ENCODE results near the gene CLDN19. TPM values are rescaled to one million over a fixed set of nuclear protein-coding genes. Genes with fewer than 3 reads are reported as not detected.
A peak's percentile ranks its signal among the peaks of the same experiment; 100 is the strongest.

Gene CLDN19
- total and polyA plus RNA-seq, 5 donors: 0.79 TPM; not detected in 4

DNA sequence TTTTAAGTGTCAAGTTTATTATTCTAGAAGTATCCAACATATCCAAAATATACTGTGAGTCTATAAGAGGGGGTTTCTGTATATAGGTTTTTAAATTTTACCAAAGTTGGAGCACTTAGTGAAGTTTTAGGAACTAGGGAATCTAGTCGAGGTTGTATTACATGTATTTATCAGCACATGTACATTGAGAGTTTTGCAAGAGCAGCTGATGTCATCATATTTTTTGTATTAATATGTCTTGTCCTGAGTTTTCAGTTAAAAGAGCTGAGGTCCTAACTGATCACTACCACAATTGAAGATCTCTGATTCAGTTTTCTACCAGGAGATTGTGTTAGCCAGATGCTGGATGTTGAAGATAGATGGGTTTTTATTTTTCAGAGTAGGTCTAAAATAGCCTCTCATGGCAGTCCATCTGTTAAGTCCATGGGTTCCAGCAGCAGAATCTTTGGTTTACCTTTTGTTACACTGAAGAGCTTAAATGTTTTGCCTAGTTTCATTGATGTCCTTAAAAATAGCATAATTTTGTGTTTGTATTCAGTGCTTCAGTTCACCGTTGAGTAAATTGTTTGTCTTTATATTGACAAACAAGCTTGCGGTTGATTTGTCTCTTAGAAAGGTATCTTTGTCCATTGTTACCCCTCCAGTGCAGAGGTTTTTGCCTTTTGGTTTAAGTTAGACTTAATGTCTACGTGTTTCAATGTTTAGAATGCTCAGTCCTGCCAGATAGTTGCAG is 41.8 kb downstream of the CLDN19 start:
- 92% methylated on average over 4 of the region's 4 CpGs for WGBS
- Histone ChIP-seq H3K9me3 (ENCODE audit: control insufficient read depth, low read length) (no peaks in the 10 kb centered on the region), H3K27me3 (ENCODE audit: control insufficient read depth, insufficient read depth) (no peaks in the 10 kb centered on the region), H3K27ac (ENCODE audit: low read length) (no peak overlapping the region), H3K4me1 (ENCODE audit: control insufficient read depth, insufficient read depth, low read length) (no peaks in the 10 kb centered on the region), H3K4me3 (ENCODE audit: low read length) (no peak overlapping the region)
- intact Hi-C loops (cut with DNase I): no loop called here
- DNase-seq (no peak), ATAC-seq (no peak)

DNA sequence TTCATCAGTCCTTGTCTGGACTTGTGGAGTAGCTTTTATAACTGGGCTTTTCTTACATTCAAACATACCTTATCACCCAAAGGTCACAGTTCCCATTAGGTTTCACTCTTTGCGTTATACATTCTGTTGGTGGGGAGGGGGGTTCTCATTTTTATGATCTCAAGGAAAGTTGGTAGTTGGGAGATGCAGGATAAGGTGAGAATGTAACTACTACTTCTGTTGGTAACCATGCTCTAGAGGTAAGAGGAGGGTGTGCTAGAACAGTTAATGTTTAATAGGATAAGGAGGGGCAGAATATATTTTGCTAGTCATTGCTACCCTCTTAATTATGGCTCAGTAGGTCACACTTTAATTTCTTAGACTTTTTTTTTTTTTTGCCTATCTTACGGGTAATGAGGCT is 47.1 kb downstream of the CLDN19 start:
- 80% methylated on average over 2 of the region's 2 CpGs for WGBS
- intact Hi-C loops (cut with DNase I): no loop called here
- Histone ChIP-seq H3K27ac (ENCODE audit: low read length) (no peak overlapping the region), H3K9me3 (ENCODE audit: control insufficient read depth, low read length) (no peaks in the 10 kb centered on the region), H3K4me3 (ENCODE audit: low read length) (no peak overlapping the region), H3K27me3 (ENCODE audit: control insufficient read depth, insufficient read depth) (no peaks in the 10 kb centered on the region), H3K4me1 (ENCODE audit: control insufficient read depth, insufficient read depth, low read length) (peaks cover 4% of the 10 kb centered on the region)
- ATAC-seq (no peak), DNase-seq (no peak)

DNA sequence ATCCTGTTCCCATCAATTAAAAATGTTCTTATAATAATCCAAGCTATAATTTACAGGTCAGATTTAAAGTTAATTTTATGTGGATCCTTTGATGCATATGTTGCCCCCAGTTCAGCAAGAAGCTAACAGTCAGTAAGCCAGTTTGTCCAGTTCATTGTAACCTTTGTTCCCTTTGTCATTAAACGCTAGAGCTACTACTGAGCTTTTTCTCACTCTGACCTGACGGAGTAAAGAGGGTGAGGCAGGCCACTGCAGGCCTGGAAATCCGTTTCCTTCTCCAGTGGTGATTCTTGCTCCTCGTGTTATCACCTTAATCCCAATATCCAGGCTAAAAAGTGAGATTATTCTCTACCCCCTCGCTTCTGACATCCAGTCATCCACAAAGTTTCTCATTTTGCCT is 47.6 kb downstream of the CLDN19 start:
- DNase-seq (no peak), ATAC-seq (no peak)
- H3K27ac ChIP-seq (ENCODE audit: low read length): no peak overlapping the region
- no peaks in the 10 kb centered on the region for H3K27me3 ChIP-seq (ENCODE audit: control insufficient read depth, insufficient read depth)
- peaks cover 8% of the 10 kb centered on the region for H3K4me1 ChIP-seq (ENCODE audit: control insufficient read depth, insufficient read depth, low read length)
- intact Hi-C loops (cut with DNase I): no loop called here
- WGBS: 56% methylated on average over 5 of the region's 5 CpGs
- no peak overlapping the region for H3K4me3 ChIP-seq (ENCODE audit: low read length)
- H3K9me3 ChIP-seq (ENCODE audit: control insufficient read depth, low read length): no peaks in the 10 kb centered on the region

DNA sequence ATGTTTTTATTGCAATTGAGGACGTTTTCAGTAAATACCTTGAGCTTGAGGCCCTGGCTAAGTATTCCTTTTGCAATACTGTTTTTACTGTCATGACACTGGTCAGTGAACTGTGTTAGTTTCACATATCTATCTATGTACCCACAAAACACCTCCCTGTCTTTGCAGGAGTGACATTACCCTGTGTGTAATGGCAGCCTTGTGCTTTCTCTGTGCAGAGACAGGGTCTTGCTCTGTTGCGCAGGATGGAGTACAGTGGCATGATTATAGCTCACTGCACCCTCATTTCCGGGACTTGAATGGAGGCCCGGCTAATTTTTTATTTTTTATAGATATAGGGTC is 48.9 kb downstream of the CLDN19 start:
- Histone ChIP-seq H3K4me3 (ENCODE audit: low read length) (no peak overlapping the region), H3K27ac (ENCODE audit: low read length) (no peak overlapping the region), H3K27me3 (ENCODE audit: control insufficient read depth, insufficient read depth) (no peaks in the 10 kb centered on the region), H3K9me3 (ENCODE audit: control insufficient read depth, low read length) (no peaks in the 10 kb centered on the region), H3K4me1 (ENCODE audit: control insufficient read depth, insufficient read depth, low read length) (peaks cover 8% of the 10 kb centered on the region)
- intact Hi-C loops (cut with DNase I): no loop called here
- DNase-seq (no peak), ATAC-seq (peak in 1 of 2 donors; percentile 30)
- WGBS: 70% methylated on average over 4 of the region's 4 CpGs

DNA sequence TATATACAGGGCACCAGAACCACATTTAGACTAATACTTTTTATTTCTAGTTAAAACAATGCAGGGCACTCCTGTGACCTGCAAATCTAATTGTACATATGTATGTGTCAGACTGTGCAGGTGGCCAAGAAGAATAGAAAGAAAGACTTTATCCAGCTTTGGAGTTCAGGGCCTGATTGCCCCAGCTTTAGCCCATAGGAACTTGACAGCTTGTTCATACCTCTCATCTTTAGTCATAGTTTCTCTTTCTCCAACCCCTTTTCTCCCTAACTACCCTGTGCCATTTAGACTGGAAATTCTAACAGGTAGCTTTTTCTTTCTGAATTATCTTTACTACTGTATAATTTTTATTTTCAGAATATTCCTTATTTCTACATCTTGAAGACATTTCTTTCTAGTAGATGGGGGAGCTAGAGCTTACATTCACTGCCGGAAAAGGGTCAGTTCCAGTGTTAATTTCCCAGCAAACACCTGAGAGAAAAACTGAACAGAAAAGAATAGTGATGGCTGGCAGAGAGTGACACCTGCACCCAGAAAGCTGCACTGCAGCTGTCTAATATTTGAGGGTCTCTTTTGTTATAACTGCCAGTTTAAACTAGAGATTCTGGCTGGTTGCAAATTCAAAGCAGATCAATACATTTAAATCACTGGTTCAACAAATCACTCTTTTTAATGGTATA is 49.4 kb downstream of the CLDN19 start:
- Histone ChIP-seq H3K4me1 (ENCODE audit: control insufficient read depth, insufficient read depth, low read length) (peaks cover 8% of the 10 kb centered on the region), H3K4me3 (ENCODE audit: low read length) (no peak overlapping the region), H3K27me3 (ENCODE audit: control insufficient read depth, insufficient read depth) (no peaks in the 10 kb centered on the region), H3K27ac (ENCODE audit: low read length) (no peak overlapping the region), H3K9me3 (ENCODE audit: control insufficient read depth, low read length) (no peaks in the 10 kb centered on the region)
- intact Hi-C loops (cut with DNase I): no loop called here
- no peak for DNase-seq
- no peak for ATAC-seq
- WGBS: 68% methylated on average over 1 of the region's 1 CpG

DNA sequence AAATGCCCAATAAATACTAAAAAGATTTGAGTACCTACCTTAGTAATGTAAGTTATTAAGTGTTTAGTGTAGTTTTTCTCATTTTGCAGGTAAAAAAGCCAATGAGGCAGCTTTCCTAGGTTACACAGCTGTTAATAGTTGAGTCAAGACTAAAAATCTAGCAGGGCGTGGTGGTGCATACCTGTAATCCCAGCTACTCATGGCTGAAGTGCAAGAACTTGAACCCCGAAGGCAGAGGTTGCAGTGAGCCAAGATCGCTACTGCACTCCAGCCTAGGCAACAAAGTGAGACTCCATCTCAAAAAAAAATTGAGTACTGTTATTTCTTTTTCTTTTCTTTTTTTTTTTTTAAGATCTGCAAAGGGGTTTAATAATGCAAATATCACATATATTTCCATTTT is 50.1 kb downstream of the CLDN19 start:
- Histone ChIP-seq H3K4me3 (ENCODE audit: low read length) (no peak overlapping the region), H3K27ac (ENCODE audit: low read length) (no peak overlapping the region), H3K9me3 (ENCODE audit: control insufficient read depth, low read length) (no peaks in the 10 kb centered on the region), H3K27me3 (ENCODE audit: control insufficient read depth, insufficient read depth) (no peaks in the 10 kb centered on the region), H3K4me1 (ENCODE audit: control insufficient read depth, insufficient read depth, low read length) (peaks cover 8% of the 10 kb centered on the region)
- whole genome bisulfite sequencing: 90% methylated on average over 3 of the region's 3 CpGs
- intact Hi-C loops (cut with DNase I): no loop called here
- ATAC-seq (no peak), DNase-seq (no peak)

DNA sequence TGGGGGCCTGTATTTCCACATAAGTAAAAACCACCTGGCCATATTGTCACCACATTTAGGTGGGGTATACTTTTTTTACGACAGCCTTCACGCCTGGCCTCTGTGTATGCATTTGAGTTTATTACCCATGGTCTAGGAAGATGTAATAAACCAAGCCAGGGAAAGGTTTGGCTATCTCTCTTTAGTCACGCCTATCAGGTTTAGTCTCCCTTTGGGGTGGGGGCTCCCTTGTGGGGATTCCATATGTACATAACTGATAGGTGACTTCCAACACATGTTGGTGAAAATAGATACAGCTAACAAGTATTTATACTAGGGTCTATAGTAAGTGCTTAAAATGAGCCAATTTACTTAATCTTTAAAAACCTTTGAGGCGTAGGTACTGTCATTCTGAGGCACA is 53.6 kb downstream of the CLDN19 start:
- intact Hi-C loops (cut with DNase I): no loop called here
- Histone ChIP-seq H3K4me3 (ENCODE audit: low read length) (no peak overlapping the region), H3K9me3 (ENCODE audit: control insufficient read depth, low read length) (no peaks in the 10 kb centered on the region), H3K4me1 (ENCODE audit: control insufficient read depth, insufficient read depth, low read length) (peaks cover 13% of the 10 kb centered on the region), H3K27me3 (ENCODE audit: control insufficient read depth, insufficient read depth) (no peaks in the 10 kb centered on the region), H3K27ac (ENCODE audit: low read length) (no peak overlapping the region)
- ATAC-seq: no peak
- DNase-seq: no peak
- WGBS: 69% methylated on average over 4 of the region's 4 CpGs

DNA sequence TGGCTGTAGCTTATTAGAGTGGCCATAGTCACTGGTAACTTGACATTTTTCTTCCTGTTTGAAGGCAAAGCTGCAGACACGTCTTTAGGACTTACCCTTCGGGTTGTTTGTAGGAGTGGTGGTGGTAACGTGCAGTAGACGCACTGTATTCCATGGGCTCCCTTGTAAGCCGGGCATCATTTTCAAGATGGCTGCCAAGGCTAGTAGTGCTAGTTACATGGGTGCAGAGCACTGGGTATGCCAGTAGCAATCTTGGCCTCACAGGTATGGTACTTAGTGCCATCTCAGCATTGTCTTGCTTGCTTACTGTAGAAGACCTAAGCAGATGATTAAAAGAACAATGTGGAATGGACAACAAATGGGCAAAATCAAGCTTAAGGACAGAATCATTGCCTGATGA is 55.9 kb downstream of the CLDN19 start:
- H3K27ac ChIP-seq (ENCODE audit: low read length): no peak overlapping the region
- DNase-seq (no peak), ATAC-seq (no peak)
- no peaks in the 10 kb centered on the region for H3K27me3 ChIP-seq (ENCODE audit: control insufficient read depth, insufficient read depth)
- H3K4me3 ChIP-seq (ENCODE audit: low read length): peak overlapping the region; percentile 98
- 37% methylated on average over 5 of the region's 5 CpGs for WGBS
- no peaks in the 10 kb centered on the region for H3K9me3 ChIP-seq (ENCODE audit: control insufficient read depth, low read length)
- peaks cover 12% of the 10 kb centered on the region for H3K4me1 ChIP-seq (ENCODE audit: control insufficient read depth, insufficient read depth, low read length)
- intact Hi-C loops (cut with DNase I): no loop called here

Other genes starting within 250 kb of the CLDN19 start
- 10 to 100 TPM; 18.7 to 24.2 (median 19.8) TPM for gene PPIH, start 81.8 kb downstream of the CLDN19 start, total RNA-seq
- gene PPIH, start 81.8 kb downstream of the CLDN19 start, polyA plus RNA-seq: 27.5 TPM
- gene YBX1, start 57.8 kb downstream of the CLDN19 start, total RNA-seq: 100 to 1,000 TPM; 816 to 882 (median 837) TPM
- 993 TPM for gene YBX1, start 57.8 kb downstream of the CLDN19 start, polyA plus RNA-seq
- gene P3H1, start 26.8 kb upstream of the CLDN19 start, total RNA-seq: 10 to 100 TPM; 12.8 to 17.8 (median 15.3) TPM
- gene P3H1, start 26.8 kb upstream of the CLDN19 start, polyA plus RNA-seq: 11.1 TPM
- 10 to 100 TPM in 1 of 4 donors, 1 to 10 TPM in 3; 5.9 to 11.3 (median 7.5) TPM for gene C1orf50, start 27.0 kb upstream of the CLDN19 start, total RNA-seq
- gene C1orf50, start 27.0 kb upstream of the CLDN19 start, polyA plus RNA-seq: 3.8 TPM
- under 1 TPM in 1 of 4 donors, not detected in 3; 0.06 TPM for gene TMEM269, start 44.8 kb upstream of the CLDN19 start, total RNA-seq
- not detected for gene TMEM269, start 44.8 kb upstream of the CLDN19 start, polyA plus RNA-seq
- 1 to 10 TPM; 3.4 to 6.8 (median 5.7) TPM for gene ERMAP, start 76.9 kb upstream of the CLDN19 start, total RNA-seq
- 2.2 TPM for gene ERMAP, start 76.9 kb upstream of the CLDN19 start, polyA plus RNA-seq
- gene SVBP, start 77.2 kb upstream of the CLDN19 start, total RNA-seq: 10 to 100 TPM; 12.7 to 17.5 (median 13.6) TPM
- gene SVBP, start 77.2 kb upstream of the CLDN19 start, polyA plus RNA-seq: 28.9 TPM
- gene ZNF691, start 106.4 kb upstream of the CLDN19 start, total RNA-seq: 10 to 100 TPM in 1 of 4 donors, 1 to 10 TPM in 3; 5.5 to 10.3 (median 9.1) TPM
- 7.7 TPM for gene ZNF691, start 106.4 kb upstream of the CLDN19 start, polyA plus RNA-seq
- gene SLC2A1, start 218.6 kb upstream of the CLDN19 start, total RNA-seq: 10 to 100 TPM in 3 of 4 donors, 1 to 10 TPM in 1; 8.1 to 25.7 (median 15.2) TPM
- gene SLC2A1, start 218.6 kb upstream of the CLDN19 start, polyA plus RNA-seq: 9.1 TPM